Gastroesophageal sphincter (tissue), 4 donors: ENCODE data around the gene MRPS5. TPM values are rescaled to one million over a fixed set of nuclear protein-coding genes. Genes with fewer than 3 reads are reported as not detected.
A peak's percentile ranks its signal among the peaks of the same experiment; 100 is the strongest.

ENCODE experiments used
- ATAC-seq: fragments of 150-250 bp; one replicate; pipeline ENCODE4 v1.9.1; 2016; ENCODE audit warnings: mild to moderate bottlenecking, moderate library complexity
- H3K27ac ChIP-seq, 4 donors: fragments of 200-600 bp; sonication (generic) in 3 of 4; 1 replicate in 3 of 4; 2 replicates in 1 of 4; pipeline ENCODE4 v1.5.1; 2016 to 2019
- H3K27me3 ChIP-seq: fragments of 200-600 bp; sonication (generic); one replicate; pipeline ENCODE4 v1.5.1; 2019
- H3K36me3 ChIP-seq, 2 donors: fragments of 200-600 bp; sonication (generic); one replicate each; pipeline ENCODE4 v1.5.1; 2019; ENCODE audit warnings: control low read depth in 1 of 2
- H3K4me1 ChIP-seq, 3 donors: fragments of 200-600 bp; sonication (generic); 1 replicate in 2 of 3; 2 replicates in 1 of 3; pipeline ENCODE4 v1.5.1; 2016 to 2019; ENCODE audit warnings: control low read depth in 2 of 3
- H3K4me3 ChIP-seq, 2 donors: fragments of 200-600 bp; sonication (generic); one replicate each; pipeline ENCODE4 v1.5.1; 2019; ENCODE audit warnings: mild to moderate bottlenecking in 1 of 2, moderate library complexity in 1 of 2
- H3K9me3 ChIP-seq, 3 donors: fragments of 200-600 bp; sonication (generic); one replicate each; pipeline ENCODE4 v1.5.1; 2017 to 2019; ENCODE audit warnings: control low read depth in 2 of 3
- EP300 ChIP-seq: sonication (generic); formaldehyde crosslinking; IDR thresholded peaks from one replicate; pipeline ENCODE4 v1.6.1; 2017; ENCODE audit warnings: antibody characterized with exemption, mild to moderate bottlenecking
- POLR2A ChIP-seq, 2 donors: fragments of 450-650 bp; IDR thresholded peaks; one replicate each; pipeline ENCODE4 v1.6.1; 2017; ENCODE audit warnings: antibody characterized with exemption in 2 of 2, mild to moderate bottlenecking in 2 of 2, moderate library complexity in 1 of 2
- POLR2AphosphoS5 ChIP-seq: sonication (generic); formaldehyde crosslinking; IDR thresholded peaks from one replicate; pipeline ENCODE4 v1.6.1; 2017; ENCODE audit warnings: antibody characterized with exemption
- WGBS, 2 donors: methylation state at CpG; one replicate each; pipeline ENCODE4 v1.1.5; 2018; ENCODE audit warnings: low coverage in 1 of 2; 5-methylcytosine and 5-hydroxymethylcytosine counted together
- total RNA-seq, 4 donors: library from RNA; depleted of rRNA; stranded (reverse); fragments of >200 nt; gene quantifications; one replicate each; pipeline ENCODE4 v1.1.0, GENCODE V29; 2016
- TF ChIP-seq, protein P1 (sequence below), 4 experiments: fragments of 200-600 bp in 2 of 4; fragments of 450-650 bp in 2 of 4; sonication (generic) in 1 of 4; IDR thresholded peaks; one replicate each; pipeline ENCODE4 v1.5.1; 2017 to 2019; ENCODE audit warnings: antibody characterized with exemption in 4 of 4, mild to moderate bottlenecking in 2 of 4, moderate library complexity in 2 of 4

MRPS5 gene
- total RNA-seq, 4 donors from 2014 or later, result 33.0 to 46.3 (median 41.3) TPM

GRCh38 chr2:95159690-95160449, 38.3 kb upstream of the MRPS5 start, which contains the start of gene ZNF514:
Gene ZNF514, minus strand, starts transcription at chr2:95159848. Its CDS starts 6,595 bp downstream, at chr2:95153253.
- peaks cover 0 to 23% of the 10 kb centered on the region in 2 donors for H3K36me3 ChIP-seq
- 0 to 8% methylated on average over 4 to 5 of the region's 64 CpGs for WGBS, 2 donors
- ATAC-seq, result peak; percentile 96
- peak within 1 kb of the TSS; percentile 35 to 84 for H3K4me3 ChIP-seq
- H3K27me3 ChIP-seq, result no peaks in the 10 kb centered on the region
- H3K27ac ChIP-seq, result peak within 1 kb of the TSS; percentile 72 to 95 (median 88)
- TF ChIP-seq EP300, result no peak
- TF ChIP-seq, protein P1, sequence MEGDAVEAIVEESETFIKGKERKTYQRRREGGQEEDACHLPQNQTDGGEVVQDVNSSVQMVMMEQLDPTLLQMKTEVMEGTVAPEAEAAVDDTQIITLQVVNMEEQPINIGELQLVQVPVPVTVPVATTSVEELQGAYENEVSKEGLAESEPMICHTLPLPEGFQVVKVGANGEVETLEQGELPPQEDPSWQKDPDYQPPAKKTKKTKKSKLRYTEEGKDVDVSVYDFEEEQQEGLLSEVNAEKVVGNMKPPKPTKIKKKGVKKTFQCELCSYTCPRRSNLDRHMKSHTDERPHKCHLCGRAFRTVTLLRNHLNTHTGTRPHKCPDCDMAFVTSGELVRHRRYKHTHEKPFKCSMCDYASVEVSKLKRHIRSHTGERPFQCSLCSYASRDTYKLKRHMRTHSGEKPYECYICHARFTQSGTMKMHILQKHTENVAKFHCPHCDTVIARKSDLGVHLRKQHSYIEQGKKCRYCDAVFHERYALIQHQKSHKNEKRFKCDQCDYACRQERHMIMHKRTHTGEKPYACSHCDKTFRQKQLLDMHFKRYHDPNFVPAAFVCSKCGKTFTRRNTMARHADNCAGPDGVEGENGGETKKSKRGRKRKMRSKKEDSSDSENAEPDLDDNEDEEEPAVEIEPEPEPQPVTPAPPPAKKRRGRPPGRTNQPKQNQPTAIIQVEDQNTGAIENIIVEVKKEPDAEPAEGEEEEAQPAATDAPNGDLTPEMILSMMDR (IDR thresholded peaks at IDR 0.05), result peak in 1 of 4 experiments; percentile 9
- TF ChIP-seq POLR2A (IDR thresholded peaks at IDR 0.05), result peak; percentile 7 to 14
- peak; percentile 21 for TF ChIP-seq POLR2AphosphoS5
- no peaks in the 10 kb centered on the region for H3K9me3 ChIP-seq
- H3K4me1 ChIP-seq, result peaks cover 0 to 41% (median 19%) of the 10 kb centered on the region in 3 donors

- H3K36me3 ChIP-seq, result peaks cover 0 to 31% of the 10 kb centered on the region in 2 donors
- H3K27ac ChIP-seq, result peak overlapping the region; percentile 2 to 95 (median 88)
- H3K27me3 ChIP-seq, result no peaks in the 10 kb centered on the region
- TF ChIP-seq POLR2AphosphoS5, result no peak
- no peak for TF ChIP-seq EP300
- TF ChIP-seq, protein P1 (IDR thresholded peaks at IDR 0.05), result no peak
- no peak for TF ChIP-seq POLR2A (IDR thresholded peaks at IDR 0.05)
- ATAC-seq, result peak; percentile 75
- WGBS, 2 donors, result no CpG with 5 or more reads among the region's 58 CpGs
- peak overlapping the region; percentile 35 to 84 for H3K4me3 ChIP-seq
- H3K9me3 ChIP-seq, result no peaks in the 10 kb centered on the region
- peaks cover 0 to 33% (median 13%) of the 10 kb centered on the region in 3 donors for H3K4me1 ChIP-seq
Measured at GRCh38 chr2:95158891-95159619, 37.4 kb upstream of the MRPS5 start.

- no peak for ATAC-seq
- H3K36me3 ChIP-seq, result peaks cover 0 to 37% of the 10 kb centered on the region in 2 donors
- peak overlapping the region; percentile 35 to 84 for H3K4me3 ChIP-seq
- H3K9me3 ChIP-seq, result no peaks in the 10 kb centered on the region
- WGBS, 2 donors, result 30 to 40% methylated on average over 1 to 3 of the region's 10 CpGs
- no peak for TF ChIP-seq EP300
- TF ChIP-seq, protein P1 (IDR thresholded peaks at IDR 0.05), result no peak
- TF ChIP-seq POLR2A (IDR thresholded peaks at IDR 0.05), result no peak
- no peak for TF ChIP-seq POLR2AphosphoS5
- no peaks in the 10 kb centered on the region for H3K27me3 ChIP-seq
- H3K27ac ChIP-seq, result peak overlapping the region in 3 of 4 donors; percentile 86 to 95 (median 90)
- H3K4me1 ChIP-seq, result peaks cover 0 to 27% (median 13%) of the 10 kb centered on the region in 3 donors
Measured at GRCh38 chr2:95158441-95158840, 36.8 kb upstream of the MRPS5 start.

DNA sequence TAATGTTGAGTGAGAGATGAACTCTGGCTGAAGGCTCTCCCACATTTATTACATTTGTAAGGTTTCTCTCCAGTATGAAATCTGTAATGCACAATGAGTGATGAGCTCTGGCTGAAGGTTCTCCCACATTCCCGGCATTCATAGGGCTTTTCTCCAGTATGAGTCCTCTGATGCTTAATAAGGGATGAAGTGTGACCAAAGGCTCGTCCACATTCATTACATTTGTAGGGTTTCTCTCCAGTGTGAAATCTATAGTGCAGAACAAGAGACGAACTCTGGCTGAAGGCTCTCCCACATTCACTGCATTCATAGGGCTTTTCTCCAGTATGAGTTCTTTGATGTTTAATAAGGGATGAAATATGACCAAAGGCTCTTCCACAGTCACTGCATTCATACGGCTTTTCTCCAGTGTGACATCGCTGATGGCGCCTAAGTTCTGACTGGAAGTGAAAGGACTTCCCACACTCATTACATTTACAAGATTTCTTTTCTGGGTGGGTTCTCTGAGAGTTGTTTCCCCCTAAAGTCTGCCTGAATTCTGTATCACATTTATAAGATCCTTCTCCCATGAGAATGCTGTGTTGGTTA, 27.9 kb upstream of the MRPS5 start:
- Histone ChIP-seq H3K36me3 (peaks cover 21 to 100% of the 10 kb centered on the region in 2 donors), H3K9me3 (peaks cover 0 to 87% (median 11%) of the 10 kb centered on the region in 3 donors)

More for the DNA sequence above, 27.9 kb upstream of the MRPS5 start:
- ATAC-seq, result no peak
- no peak overlapping the region for H3K4me3 ChIP-seq
- no peak overlapping the region for H3K27ac ChIP-seq
- WGBS, 2 donors, result 89 to 93% methylated on average over 5 to 6 of the region's 6 CpGs
- no peaks in the 10 kb centered on the region for H3K27me3 ChIP-seq
- TF ChIP-seq EP300 (no peak), POLR2A (IDR thresholded peaks at IDR 0.05) (no peak), POLR2AphosphoS5 (no peak)
- TF ChIP-seq, protein P1 (IDR thresholded peaks at IDR 0.05), result no peak
- H3K4me1 ChIP-seq, result no peaks in the 10 kb centered on the region
